Stimulated activated CD4-positive, alpha-beta T cell treated with anti-CD3 and anti-CD28 coated beads, TNF-alpha, amount 100 ng/mL, for 4 hours (primary cell): Measurements from ENCODE around the gene OSTN.
"Not testable (repeated sequence)": the region's sequence is repeated elsewhere in the genome, so short reads cannot be mapped to it uniquely, and the experiment has no call there.

Experiments
- DNase-seq, 3 experiments: peaks; one replicate each; pipeline ENCODE4 v3.0.0-alpha.2; 2020; ENCODE audit warnings: low read depth in 3 of 3

Gene OSTN

GRCh38 chr3:191263850-191264249 lies 64.8 kb downstream of the OSTN start:
- no peak for DNase-seq

GRCh38 chr3:191268737-191269136 lies 69.7 kb downstream of the OSTN start:
- no peak for DNase-seq

GRCh38 chr3:191269289-191270085 lies 70.4 kb downstream of the OSTN start:
- no peak for DNase-seq

- not testable (repeated sequence) for DNase-seq
Measured at GRCh38 chr3:191275244-191275643, 76.2 kb downstream of the OSTN start.

GRCh38 chr3:191275751-191276150 lies 76.7 kb downstream of the OSTN start:
- no peak for DNase-seq

- no peak for DNase-seq
Measured at GRCh38 chr3:191280111-191280510, 81.1 kb downstream of the OSTN start.

GRCh38 chr3:191280882-191281281 lies 81.8 kb downstream of the OSTN start:
- DNase-seq = no peak

- no peak for DNase-seq
Measured at GRCh38 chr3:191282251-191283185, 83.5 kb downstream of the OSTN start.

GRCh38 chr3:191283400-191283799 lies 84.4 kb downstream of the OSTN start:
- no peak for DNase-seq

GRCh38 chr3:191290311-191291025 lies 91.4 kb downstream of the OSTN start:
- no peak for DNase-seq

- no peak for DNase-seq
Measured at GRCh38 chr3:191292243-191293015, 93.4 kb downstream of the OSTN start.

GRCh38 chr3:191294291-191294690 lies 95.2 kb downstream of the OSTN start:
- DNase-seq = no peak

- DNase-seq = no peak
Measured at GRCh38 chr3:191296041-191296541, 97.0 kb downstream of the OSTN start.

- no peak for DNase-seq
Measured at GRCh38 chr3:191298846-191299245, 99.8 kb downstream of the OSTN start.

GRCh38 chr3:191300422-191300821 lies 101.4 kb downstream of the OSTN start:
- DNase-seq = no peak

GRCh38 chr3:191301017-191301416 lies 102.0 kb downstream of the OSTN start:
- no peak for DNase-seq

- DNase-seq = no peak
Measured at GRCh38 chr3:191301782-191302411, 102.9 kb downstream of the OSTN start.

GRCh38 chr3:191302451-191302850 lies 103.4 kb downstream of the OSTN start:
- no peak for DNase-seq

GRCh38 chr3:191303596-191303995 lies 104.6 kb downstream of the OSTN start:
- DNase-seq = no peak

- no peak for DNase-seq
Measured at GRCh38 chr3:191306428-191306827, 107.4 kb downstream of the OSTN start.

- no peak for DNase-seq
Measured at GRCh38 chr3:191307341-191307740, 108.3 kb downstream of the OSTN start.
